Liver (tissue), 9 donors: ENCODE results near the gene MAN1C1. TPM values are rescaled to one million over a fixed set of nuclear protein-coding genes. Genes with fewer than 3 reads are reported as not detected.

ENCODE experiments used
- DNase-seq: peaks from one replicate; pipeline ENCODE4 v3.0.0-alpha.2; 2017; ENCODE audit warnings: low spot score
- H3K27ac ChIP-seq, 2 donors: one replicate each; pipeline ENCODE4 v1.7.0; 2013; ENCODE audit warnings: inconsistent platforms in 2 of 2, low read length in 2 of 2, control low read depth in 1 of 2, low read depth in 1 of 2, mild to moderate bottlenecking in 1 of 2
- H3K27me3 ChIP-seq, 4 donors: one replicate each; pipeline versions ENCODE4 v1.6.1 to v1.7.0; 2013; ENCODE audit warnings: low read length in 3 of 4, inconsistent platforms in 1 of 4, mild to moderate bottlenecking in 1 of 4, moderate library complexity in 1 of 4; ENCODE audit not compliant: control insufficient read depth in 4 of 4, insufficient read depth in 4 of 4
- H3K36me3 ChIP-seq, 4 donors: one replicate each; pipeline versions ENCODE4 v1.6.1 to v1.7.0; 2013; ENCODE audit warnings: low read length in 3 of 4, mild to moderate bottlenecking in 3 of 4, low read depth in 1 of 4, moderate library complexity in 1 of 4; ENCODE audit not compliant: control insufficient read depth in 4 of 4, insufficient read depth in 3 of 4
- H3K4me1 ChIP-seq, 4 donors: one replicate each; pipeline versions ENCODE4 v1.6.1 to v1.7.0; 2013; ENCODE audit warnings: low read length in 3 of 4, mild to moderate bottlenecking in 3 of 4, moderate library complexity in 1 of 4; ENCODE audit not compliant: control insufficient read depth in 4 of 4, insufficient read depth in 4 of 4
- H3K4me3 ChIP-seq, 3 donors: one replicate each; pipeline versions ENCODE4 v1.6.1 to v1.7.0; 2013; ENCODE audit warnings: low read length in 3 of 3, control low read depth in 1 of 3, low read depth in 1 of 3, mild to moderate bottlenecking in 1 of 3
- H3K9ac ChIP-seq, 2 donors: one replicate each; pipeline ENCODE4 v1.7.0; 2013; ENCODE audit warnings: low read length in 2 of 2, mild to moderate bottlenecking in 2 of 2, moderate library complexity in 2 of 2, control low read depth in 1 of 2, low read depth in 1 of 2
- H3K9me3 ChIP-seq, 4 donors: one replicate each; pipeline versions ENCODE4 v1.6.1 to v1.7.0; 2013; ENCODE audit warnings: low read length in 3 of 4; ENCODE audit not compliant: control insufficient read depth in 4 of 4
- ATF3 ChIP-seq: IDR thresholded peaks from 2 replicates; pipeline ENCODE4 v1.6.1; 2016; ENCODE audit warnings: antibody characterized with exemption
- EGR1 ChIP-seq, 2 donors: IDR thresholded peaks; 2 replicates each; pipeline ENCODE4 v1.6.1; 2016 to 2018; ENCODE audit warnings: antibody characterized with exemption in 2 of 2, low read depth in 2 of 2
- FOXA1 ChIP-seq: IDR thresholded peaks from 2 replicates; pipeline ENCODE4 v1.6.1; 2016; ENCODE audit warnings: antibody characterized with exemption
- FOXA2 ChIP-seq: IDR thresholded peaks from 2 replicates; pipeline ENCODE4 v1.6.1; 2016; ENCODE audit warnings: antibody characterized with exemption
- GABPA ChIP-seq, 2 donors: IDR thresholded peaks in 1 of 2; conservative IDR thresholded peaks in 1 of 2; 2 replicates each; pipeline ENCODE4 v1.6.1; 2016; ENCODE audit warnings: antibody characterized with exemption in 2 of 2, mild to moderate bottlenecking in 1 of 2, moderate library complexity in 1 of 2
- HNF4A ChIP-seq, 2 donors: conservative IDR thresholded peaks; 2 replicates each; pipeline ENCODE4 v1.6.1; 2016; ENCODE audit warnings: antibody characterized with exemption in 2 of 2, mild to moderate bottlenecking in 2 of 2
- HNF4G ChIP-seq: IDR thresholded peaks from 2 replicates; pipeline ENCODE4 v1.6.1; 2016; ENCODE audit warnings: antibody characterized with exemption
- JUND ChIP-seq, 2 donors: IDR thresholded peaks; 2 replicates each; pipeline ENCODE4 v1.6.1; 2016; ENCODE audit warnings: antibody characterized with exemption in 2 of 2
- NR2F2 ChIP-seq: IDR thresholded peaks from 2 replicates; pipeline ENCODE4 v1.6.1; 2016; ENCODE audit warnings: antibody characterized with exemption
- RAD21 ChIP-seq, 2 donors: IDR thresholded peaks; 2 replicates each; pipeline ENCODE4 v1.6.1; 2016; ENCODE audit warnings: antibody characterized with exemption in 2 of 2, mild to moderate bottlenecking in 2 of 2
- RXRA ChIP-seq, 2 donors: IDR thresholded peaks; 2 replicates each; pipeline ENCODE4 v1.6.1; 2017 to 2018; ENCODE audit warnings: antibody characterized with exemption in 2 of 2, mild to moderate bottlenecking in 1 of 2
- SP1 ChIP-seq: IDR thresholded peaks from 2 replicates; pipeline ENCODE4 v1.6.1; 2018; ENCODE audit warnings: antibody characterized with exemption, mild to moderate bottlenecking
- TAF1 ChIP-seq: conservative IDR thresholded peaks from 2 replicates; pipeline ENCODE4 v1.6.1; 2016; ENCODE audit warnings: antibody characterized with exemption, mild to moderate bottlenecking
- YY1 ChIP-seq: IDR thresholded peaks from 2 replicates; pipeline ENCODE4 v1.6.1; 2016; ENCODE audit warnings: antibody characterized with exemption, mild to moderate bottlenecking
- WGBS: extraction: QIAGEN DNeasy Blood & Tissue Kit; methylation state at CpG from one replicate; pipeline ENCODE4 v1.1.7; 2013; 5-methylcytosine and 5-hydroxymethylcytosine counted together
- polyA plus RNA-seq, 2 donors: library from polyadenylated mRNA; stranded (reverse) in 1 of 2; unstranded in 1 of 2; fragments of 200-250 nt in 1 of 2; fragments of >200 nt in 1 of 2; fragmentation: Nextera tagmentation in 1 of 2; extraction: Ambion mirVana in 1 of 2; gene quantifications; one replicate each; pipeline versions ENCODE4 v1.2.1 to v1.2.3, GENCODE V29; 2013 to 2015
- total RNA-seq, 2 donors: library from RNA; depleted of rRNA; stranded (reverse); fragments of >200 nt; gene quantifications; one replicate each; pipeline ENCODE4 v1.2.3, GENCODE V29; 2014
- TF ChIP-seq, protein P1 (sequence below): IDR thresholded peaks from 2 replicates; pipeline ENCODE4 v1.6.1; 2016; ENCODE audit warnings: antibody characterized with exemption, mild to moderate bottlenecking
- TF ChIP-seq, protein P2 (sequence below): IDR thresholded peaks from 2 replicates; pipeline ENCODE4 v1.6.1; 2016; ENCODE audit warnings: antibody characterized with exemption
- TF ChIP-seq, protein P3 (sequence below): IDR thresholded peaks from 2 replicates; pipeline ENCODE4 v1.6.1; 2016; ENCODE audit warnings: antibody characterized with exemption
- TF ChIP-seq, protein P4 (sequence below): fragments of 150-350 bp; IDR thresholded peaks from 2 replicates; pipeline ENCODE4 v1.5.1; 2017; ENCODE audit warnings: improper control_type of control experiment, low read depth, low read length; ENCODE audit not compliant: missing input control
- donor health status: healthy.
- donor health status: healthy.
- donor health status: healthy.
- donor health status: healthy.
- donor health status: healthy.

MAN1C1 gene
- total and polyA plus RNA-seq, 4 donors = 6.3 to 16.0 (median 8.1) TPM

DNA sequence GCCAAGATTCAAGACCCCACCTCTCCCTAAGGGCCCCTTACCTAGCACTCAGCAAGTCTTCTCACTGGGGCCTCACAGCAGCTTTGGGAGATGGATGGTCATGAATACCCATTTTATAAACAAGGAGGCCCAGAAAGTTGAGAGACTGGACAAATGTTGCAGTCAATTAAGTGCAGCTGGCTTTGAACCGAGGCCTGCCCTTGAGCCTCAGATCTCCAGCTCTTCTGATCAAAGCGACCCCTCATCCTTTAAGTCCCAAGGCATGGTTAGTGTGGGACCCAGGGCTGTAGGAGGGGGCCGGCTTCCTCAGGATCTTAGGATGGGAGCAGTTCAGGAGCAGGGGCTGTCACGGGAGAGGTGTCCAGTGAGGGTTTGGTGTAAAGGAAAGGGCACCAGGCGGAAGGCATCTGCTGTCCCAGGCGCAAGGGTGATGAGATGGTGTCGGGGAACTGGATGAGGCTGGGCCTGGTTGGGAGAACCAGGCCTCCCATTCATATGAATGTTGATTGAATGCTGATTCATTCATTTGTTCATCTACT is 198.0 kb downstream of the MAN1C1 start:
- no peak for TF ChIP-seq ATF3
- TF ChIP-seq NR2F2 = no peak
- no peak for TF ChIP-seq JUND (IDR thresholded peaks at IDR 0.05)
- TF ChIP-seq, protein P1, sequence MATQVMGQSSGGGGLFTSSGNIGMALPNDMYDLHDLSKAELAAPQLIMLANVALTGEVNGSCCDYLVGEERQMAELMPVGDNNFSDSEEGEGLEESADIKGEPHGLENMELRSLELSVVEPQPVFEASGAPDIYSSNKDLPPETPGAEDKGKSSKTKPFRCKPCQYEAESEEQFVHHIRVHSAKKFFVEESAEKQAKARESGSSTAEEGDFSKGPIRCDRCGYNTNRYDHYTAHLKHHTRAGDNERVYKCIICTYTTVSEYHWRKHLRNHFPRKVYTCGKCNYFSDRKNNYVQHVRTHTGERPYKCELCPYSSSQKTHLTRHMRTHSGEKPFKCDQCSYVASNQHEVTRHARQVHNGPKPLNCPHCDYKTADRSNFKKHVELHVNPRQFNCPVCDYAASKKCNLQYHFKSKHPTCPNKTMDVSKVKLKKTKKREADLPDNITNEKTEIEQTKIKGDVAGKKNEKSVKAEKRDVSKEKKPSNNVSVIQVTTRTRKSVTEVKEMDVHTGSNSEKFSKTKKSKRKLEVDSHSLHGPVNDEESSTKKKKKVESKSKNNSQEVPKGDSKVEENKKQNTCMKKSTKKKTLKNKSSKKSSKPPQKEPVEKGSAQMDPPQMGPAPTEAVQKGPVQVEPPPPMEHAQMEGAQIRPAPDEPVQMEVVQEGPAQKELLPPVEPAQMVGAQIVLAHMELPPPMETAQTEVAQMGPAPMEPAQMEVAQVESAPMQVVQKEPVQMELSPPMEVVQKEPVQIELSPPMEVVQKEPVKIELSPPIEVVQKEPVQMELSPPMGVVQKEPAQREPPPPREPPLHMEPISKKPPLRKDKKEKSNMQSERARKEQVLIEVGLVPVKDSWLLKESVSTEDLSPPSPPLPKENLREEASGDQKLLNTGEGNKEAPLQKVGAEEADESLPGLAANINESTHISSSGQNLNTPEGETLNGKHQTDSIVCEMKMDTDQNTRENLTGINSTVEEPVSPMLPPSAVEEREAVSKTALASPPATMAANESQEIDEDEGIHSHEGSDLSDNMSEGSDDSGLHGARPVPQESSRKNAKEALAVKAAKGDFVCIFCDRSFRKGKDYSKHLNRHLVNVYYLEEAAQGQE = no peak
- no peak for TF ChIP-seq GABPA (IDR thresholded peaks at IDR 0.05 in 1 of 2, conservative IDR thresholded peaks at IDR 0.05 in 1 of 2)
- TF ChIP-seq FOXA2 = no peak
- no peak for TF ChIP-seq RAD21 (IDR thresholded peaks at IDR 0.05)
- no peak for TF ChIP-seq RXRA (IDR thresholded peaks at IDR 0.05)
- no peak for TF ChIP-seq EGR1 (IDR thresholded peaks at IDR 0.05; ENCODE audit: low read depth in 2 of 2)
- Histone ChIP-seq H3K9ac (no peak overlapping the region), H3K36me3 (peaks cover 0 to 14% (median 2%) of the 10 kb centered on the region in 4 donors), H3K4me3 (no peak overlapping the region), H3K9me3 (no peaks in the 10 kb centered on the region), H3K27ac (no peak overlapping the region), H3K27me3 (no peaks in the 10 kb centered on the region), H3K4me1 (peaks cover 7 to 19% (median 16%) of the 10 kb centered on the region in 4 donors)
- no peak for DNase-seq
- WGBS = 94% methylated on average over 7 of the region's 7 CpGs

- no peak for DNase-seq
- H3K27ac ChIP-seq = no peak overlapping the region
- no peak overlapping the region for H3K9ac ChIP-seq
- H3K36me3 ChIP-seq = peaks cover 0 to 14% (median 2%) of the 10 kb centered on the region in 4 donors
- no peaks in the 10 kb centered on the region for H3K27me3 ChIP-seq
- 94% methylated on average over 24 of the region's 24 CpGs for WGBS
- peaks cover 7 to 19% (median 16%) of the 10 kb centered on the region in 4 donors for H3K4me1 ChIP-seq
- H3K9me3 ChIP-seq = no peaks in the 10 kb centered on the region
- no peak overlapping the region for H3K4me3 ChIP-seq
- TF ChIP-seq RAD21 (IDR thresholded peaks at IDR 0.05) = no peak
- TF ChIP-seq ATF3 = no peak
- TF ChIP-seq, protein P2, sequence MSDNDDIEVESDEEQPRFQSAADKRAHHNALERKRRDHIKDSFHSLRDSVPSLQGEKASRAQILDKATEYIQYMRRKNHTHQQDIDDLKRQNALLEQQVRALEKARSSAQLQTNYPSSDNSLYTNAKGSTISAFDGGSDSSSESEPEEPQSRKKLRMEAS = no peak
- TF ChIP-seq FOXA2 = no peak
- no peak for TF ChIP-seq JUND (IDR thresholded peaks at IDR 0.05)
- TF ChIP-seq, protein P3, sequence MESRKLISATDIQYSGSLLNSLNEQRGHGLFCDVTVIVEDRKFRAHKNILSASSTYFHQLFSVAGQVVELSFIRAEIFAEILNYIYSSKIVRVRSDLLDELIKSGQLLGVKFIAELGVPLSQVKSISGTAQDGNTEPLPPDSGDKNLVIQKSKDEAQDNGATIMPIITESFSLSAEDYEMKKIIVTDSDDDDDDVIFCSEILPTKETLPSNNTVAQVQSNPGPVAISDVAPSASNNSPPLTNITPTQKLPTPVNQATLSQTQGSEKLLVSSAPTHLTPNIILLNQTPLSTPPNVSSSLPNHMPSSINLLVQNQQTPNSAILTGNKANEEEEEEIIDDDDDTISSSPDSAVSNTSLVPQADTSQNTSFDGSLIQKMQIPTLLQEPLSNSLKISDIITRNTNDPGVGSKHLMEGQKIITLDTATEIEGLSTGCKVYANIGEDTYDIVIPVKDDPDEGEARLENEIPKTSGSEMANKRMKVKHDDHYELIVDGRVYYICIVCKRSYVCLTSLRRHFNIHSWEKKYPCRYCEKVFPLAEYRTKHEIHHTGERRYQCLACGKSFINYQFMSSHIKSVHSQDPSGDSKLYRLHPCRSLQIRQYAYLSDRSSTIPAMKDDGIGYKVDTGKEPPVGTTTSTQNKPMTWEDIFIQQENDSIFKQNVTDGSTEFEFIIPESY = no peak
- TF ChIP-seq, protein P4, sequence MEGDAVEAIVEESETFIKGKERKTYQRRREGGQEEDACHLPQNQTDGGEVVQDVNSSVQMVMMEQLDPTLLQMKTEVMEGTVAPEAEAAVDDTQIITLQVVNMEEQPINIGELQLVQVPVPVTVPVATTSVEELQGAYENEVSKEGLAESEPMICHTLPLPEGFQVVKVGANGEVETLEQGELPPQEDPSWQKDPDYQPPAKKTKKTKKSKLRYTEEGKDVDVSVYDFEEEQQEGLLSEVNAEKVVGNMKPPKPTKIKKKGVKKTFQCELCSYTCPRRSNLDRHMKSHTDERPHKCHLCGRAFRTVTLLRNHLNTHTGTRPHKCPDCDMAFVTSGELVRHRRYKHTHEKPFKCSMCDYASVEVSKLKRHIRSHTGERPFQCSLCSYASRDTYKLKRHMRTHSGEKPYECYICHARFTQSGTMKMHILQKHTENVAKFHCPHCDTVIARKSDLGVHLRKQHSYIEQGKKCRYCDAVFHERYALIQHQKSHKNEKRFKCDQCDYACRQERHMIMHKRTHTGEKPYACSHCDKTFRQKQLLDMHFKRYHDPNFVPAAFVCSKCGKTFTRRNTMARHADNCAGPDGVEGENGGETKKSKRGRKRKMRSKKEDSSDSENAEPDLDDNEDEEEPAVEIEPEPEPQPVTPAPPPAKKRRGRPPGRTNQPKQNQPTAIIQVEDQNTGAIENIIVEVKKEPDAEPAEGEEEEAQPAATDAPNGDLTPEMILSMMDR = no peak
- no peak for TF ChIP-seq EGR1 (IDR thresholded peaks at IDR 0.05; ENCODE audit: low read depth in 2 of 2)
- TF ChIP-seq, protein P1 = no peak
- TF ChIP-seq YY1 = no peak
- no peak for TF ChIP-seq GABPA (IDR thresholded peaks at IDR 0.05 in 1 of 2, conservative IDR thresholded peaks at IDR 0.05 in 1 of 2)
- TF ChIP-seq RXRA (IDR thresholded peaks at IDR 0.05) = no peak
- no peak for TF ChIP-seq SP1
- no peak for TF ChIP-seq HNF4G
- TF ChIP-seq HNF4A (conservative IDR thresholded peaks at IDR 0.05) = no peak
- no peak for TF ChIP-seq FOXA1
- TF ChIP-seq TAF1 = no peak
- TF ChIP-seq NR2F2 = no peak
These were observed 198.9 kb downstream of the MAN1C1 start for GRCh38 chr1:25815208-25816111.
